ENCODE measurements around the gene SH3GL2. TPM values are rescaled to one million over a fixed set of nuclear protein-coding genes. Genes with fewer than 3 reads are reported as not detected.

SH3GL2 gene
- total RNA-seq, 5 donors from 2014 or later (not counting 1 experiment from before 2014, with no cell fraction given): not detected

GRCh38 chr9:17625644-17626388 lies 47.0 kb downstream of the SH3GL2 start:
- Mint-ChIP-seq H3K27ac (no peak overlapping the region), H3K9me3 (peaks cover 0 to 4% (median 3%) of the 10 kb centered on the region in 3 donors), H3K4me3 (no peak overlapping the region), H3K36me3 (no peaks in the 10 kb centered on the region), H3K27me3 (no peaks in the 10 kb centered on the region), H3K4me1 (no peaks in the 10 kb centered on the region)
- DNase-seq: no peak
- ChIA-PET POLR2A (no interaction called here), CTCF (no interaction called here)
- H3K9me3 ChIP-seq: no peaks in the 10 kb centered on the region
- ATAC-seq (replicated peaks in 1 of 4): no peak
- H3K27me3 ChIP-seq (replicated peaks in 1 of 2; ENCODE audit: control insufficient read depth in 2 of 2, extremely low read depth in 1 of 2, insufficient read depth in 2 of 2, low read length in 1 of 2): no peaks in the 10 kb centered on the region
- H3K27ac ChIP-seq (ENCODE audit: low read length): no peak overlapping the region
- 60% methylated on average over 2 of the region's 6 CpGs for WGBS (ENCODE audit: insufficient coverage)
- no peaks in the 10 kb centered on the region for H3K36me3 ChIP-seq (ENCODE audit: control insufficient read depth in 2 of 2, extremely low read depth in 1 of 2, insufficient read depth in 1 of 2, low read length in 1 of 2)
- H3K4me1 ChIP-seq (ENCODE audit: control insufficient read depth in 1 of 2, extremely low read depth in 1 of 2, insufficient read depth in 2 of 2, low read length in 2 of 2): no peaks in the 10 kb centered on the region
- H3K4me3 ChIP-seq (ENCODE audit: control insufficient read depth in 1 of 2, extremely low read depth in 1 of 2, low read length in 1 of 2): no peak overlapping the region

DNA sequence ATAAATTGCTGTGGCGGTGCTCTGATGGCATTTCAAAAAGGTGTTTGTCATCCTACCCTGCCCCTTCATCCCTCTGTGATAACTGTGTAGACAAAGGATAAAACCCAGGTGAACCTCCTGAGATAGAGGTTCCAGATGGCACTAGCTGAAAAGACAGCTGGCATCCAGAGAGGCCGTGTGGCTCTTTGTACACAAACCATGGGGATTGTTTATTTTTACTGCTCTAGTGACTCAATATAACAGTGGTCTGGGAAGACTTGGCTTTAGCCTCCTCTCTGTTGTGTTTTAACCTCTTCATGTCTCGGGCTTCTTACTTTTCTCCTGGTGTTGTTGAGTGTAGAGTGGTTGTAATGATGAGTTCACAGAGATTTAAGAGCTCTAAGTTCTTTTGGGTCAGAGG lies 48.8 kb downstream of the SH3GL2 start:
- Mint-ChIP-seq H3K27ac (no peak overlapping the region), H3K4me3 (no peak overlapping the region), H3K9me3 (peaks cover 0 to 4% (median 3%) of the 10 kb centered on the region in 3 donors), H3K4me1 (no peaks in the 10 kb centered on the region), H3K27me3 (no peaks in the 10 kb centered on the region), H3K36me3 (no peaks in the 10 kb centered on the region)
- 17% methylated on average over 1 of the region's 3 CpGs for WGBS (ENCODE audit: insufficient coverage)
- CTCF ChIA-PET: no interaction called here
- no peaks in the 10 kb centered on the region for H3K27me3 ChIP-seq (replicated peaks in 1 of 2; ENCODE audit: control insufficient read depth in 2 of 2, extremely low read depth in 1 of 2, insufficient read depth in 2 of 2, low read length in 1 of 2)
- ATAC-seq (replicated peaks in 1 of 4) (no peak), DNase-seq (no peak)
- H3K27ac ChIP-seq (ENCODE audit: low read length): no peak overlapping the region
- POLR2A ChIA-PET: no interaction called here
- H3K9me3 ChIP-seq: no peaks in the 10 kb centered on the region
- H3K36me3 ChIP-seq (ENCODE audit: control insufficient read depth in 2 of 2, extremely low read depth in 1 of 2, insufficient read depth in 1 of 2, low read length in 1 of 2): no peaks in the 10 kb centered on the region
- H3K4me1 ChIP-seq (ENCODE audit: control insufficient read depth in 1 of 2, extremely low read depth in 1 of 2, insufficient read depth in 2 of 2, low read length in 2 of 2): no peaks in the 10 kb centered on the region
- no peak overlapping the region for H3K4me3 ChIP-seq (ENCODE audit: control insufficient read depth in 1 of 2, extremely low read depth in 1 of 2, low read length in 1 of 2)

- H3K4me1 ChIP-seq (ENCODE audit: control insufficient read depth in 1 of 2, extremely low read depth in 1 of 2, insufficient read depth in 2 of 2, low read length in 2 of 2): no peaks in the 10 kb centered on the region
- ChIA-PET POLR2A (no interaction called here), CTCF (no interaction called here)
- DNase-seq (no peak), ATAC-seq (replicated peaks in 1 of 4) (no peak)
- Mint-ChIP-seq H3K27me3 (no peaks in the 10 kb centered on the region), H3K4me3 (no peak overlapping the region), H3K4me1 (no peaks in the 10 kb centered on the region), H3K27ac (no peak overlapping the region), H3K36me3 (no peaks in the 10 kb centered on the region), H3K9me3 (peaks cover 0 to 3% (median 0%) of the 10 kb centered on the region in 3 donors)
- no peak overlapping the region for H3K27ac ChIP-seq (ENCODE audit: low read length)
- no peaks in the 10 kb centered on the region for H3K36me3 ChIP-seq (ENCODE audit: control insufficient read depth in 2 of 2, extremely low read depth in 1 of 2, insufficient read depth in 1 of 2, low read length in 1 of 2)
- H3K4me3 ChIP-seq (ENCODE audit: control insufficient read depth in 1 of 2, extremely low read depth in 1 of 2, low read length in 1 of 2): no peak overlapping the region
- H3K9me3 ChIP-seq: no peaks in the 10 kb centered on the region
- H3K27me3 ChIP-seq (replicated peaks in 1 of 2; ENCODE audit: control insufficient read depth in 2 of 2, extremely low read depth in 1 of 2, insufficient read depth in 2 of 2, low read length in 1 of 2): no peaks in the 10 kb centered on the region
- no CpG with 5 or more reads among the region's 2 CpGs for WGBS (ENCODE audit: insufficient coverage)
Observed at GRCh38 chr9:17628624-17629023, 49.8 kb downstream of the SH3GL2 start.

GRCh38 chr9:17630531-17630949 lies 51.7 kb downstream of the SH3GL2 start:
- no peaks in the 10 kb centered on the region for H3K27me3 ChIP-seq (replicated peaks in 1 of 2; ENCODE audit: control insufficient read depth in 2 of 2, extremely low read depth in 1 of 2, insufficient read depth in 2 of 2, low read length in 1 of 2)
- H3K4me3 ChIP-seq (ENCODE audit: control insufficient read depth in 1 of 2, extremely low read depth in 1 of 2, low read length in 1 of 2): no peak overlapping the region
- H3K4me1 ChIP-seq (ENCODE audit: control insufficient read depth in 1 of 2, extremely low read depth in 1 of 2, insufficient read depth in 2 of 2, low read length in 2 of 2): no peaks in the 10 kb centered on the region
- WGBS (ENCODE audit: insufficient coverage): 100% methylated on average over 1 of the region's 2 CpGs
- no peak overlapping the region for H3K27ac ChIP-seq (ENCODE audit: low read length)
- CTCF ChIA-PET: no interaction called here
- H3K9me3 ChIP-seq: no peaks in the 10 kb centered on the region
- ATAC-seq (replicated peaks in 1 of 4): no peak
- H3K27ac Mint-ChIP-seq: no peak overlapping the region
- H3K9me3 Mint-ChIP-seq: peaks cover 0 to 8% (median 0%) of the 10 kb centered on the region in 3 donors
- no peak overlapping the region for H3K4me3 Mint-ChIP-seq
- DNase-seq: no peak
- H3K36me3 ChIP-seq (ENCODE audit: control insufficient read depth in 2 of 2, extremely low read depth in 1 of 2, insufficient read depth in 1 of 2, low read length in 1 of 2): no peaks in the 10 kb centered on the region
- no peaks in the 10 kb centered on the region for H3K4me1 Mint-ChIP-seq
- no peaks in the 10 kb centered on the region for H3K27me3 Mint-ChIP-seq
- H3K36me3 Mint-ChIP-seq: no peaks in the 10 kb centered on the region
- POLR2A ChIA-PET: no interaction called here

GRCh38 chr9:17631396-17631795 lies 52.5 kb downstream of the SH3GL2 start:
- Mint-ChIP-seq H3K4me3 (no peak overlapping the region), H3K9me3 (peaks cover 0 to 8% (median 3%) of the 10 kb centered on the region in 3 donors), H3K4me1 (no peaks in the 10 kb centered on the region), H3K27ac (no peak overlapping the region), H3K27me3 (no peaks in the 10 kb centered on the region), H3K36me3 (no peaks in the 10 kb centered on the region)
- POLR2A ChIA-PET: no interaction called here
- Histone ChIP-seq H3K4me3 (ENCODE audit: control insufficient read depth in 1 of 2, extremely low read depth in 1 of 2, low read length in 1 of 2) (no peak overlapping the region), H3K9me3 (no peaks in the 10 kb centered on the region), H3K27me3 (replicated peaks in 1 of 2; ENCODE audit: control insufficient read depth in 2 of 2, extremely low read depth in 1 of 2, insufficient read depth in 2 of 2, low read length in 1 of 2) (no peaks in the 10 kb centered on the region), H3K27ac (ENCODE audit: low read length) (no peak overlapping the region), H3K4me1 (ENCODE audit: control insufficient read depth in 1 of 2, extremely low read depth in 1 of 2, insufficient read depth in 2 of 2, low read length in 2 of 2) (no peaks in the 10 kb centered on the region), H3K36me3 (ENCODE audit: control insufficient read depth in 2 of 2, extremely low read depth in 1 of 2, insufficient read depth in 1 of 2, low read length in 1 of 2) (no peaks in the 10 kb centered on the region)
- DNase-seq: no peak
- CTCF ChIA-PET: no interaction called here
- ATAC-seq (replicated peaks in 1 of 4): no peak

- Mint-ChIP-seq H3K9me3 (peaks cover 0 to 5% (median 4%) of the 10 kb centered on the region in 3 donors), H3K36me3 (no peaks in the 10 kb centered on the region), H3K4me1 (no peaks in the 10 kb centered on the region), H3K27ac (no peak overlapping the region), H3K27me3 (no peaks in the 10 kb centered on the region), H3K4me3 (no peak overlapping the region)
- Histone ChIP-seq H3K9me3 (no peaks in the 10 kb centered on the region), H3K4me3 (ENCODE audit: control insufficient read depth in 1 of 2, extremely low read depth in 1 of 2, low read length in 1 of 2) (no peak overlapping the region), H3K27ac (ENCODE audit: low read length) (no peak overlapping the region), H3K36me3 (ENCODE audit: control insufficient read depth in 2 of 2, extremely low read depth in 1 of 2, insufficient read depth in 1 of 2, low read length in 1 of 2) (no peaks in the 10 kb centered on the region), H3K27me3 (replicated peaks in 1 of 2; ENCODE audit: control insufficient read depth in 2 of 2, extremely low read depth in 1 of 2, insufficient read depth in 2 of 2, low read length in 1 of 2) (no peaks in the 10 kb centered on the region), H3K4me1 (ENCODE audit: control insufficient read depth in 1 of 2, extremely low read depth in 1 of 2, insufficient read depth in 2 of 2, low read length in 2 of 2) (no peaks in the 10 kb centered on the region)
- ChIA-PET POLR2A (no interaction called here), CTCF (no interaction called here)
- WGBS (ENCODE audit: insufficient coverage): 33% methylated on average over 1 of the region's 2 CpGs
- ATAC-seq (replicated peaks in 1 of 4) (no peak), DNase-seq (no peak)
Observed at GRCh38 chr9:17632994-17633393, 54.1 kb downstream of the SH3GL2 start.

Data from T-cell (primary cell).